ENCODE results near the gene PLBD1.

GRCh38 chr12:14589169-14590004 is 21.7 kb upstream of the PLBD1 start:
- TF ChIP-seq CTCF (conservative IDR thresholded peaks at IDR 0.05; ENCODE audit: low read length) (no peak), EZH2phosphoT487 (IDR thresholded peaks at IDR 0.05; ENCODE audit: borderline replicate concordance, low read depth, low read length) (no peak)
